ENCODE data around the gene PBX4.

PBX4 gene

DNA sequence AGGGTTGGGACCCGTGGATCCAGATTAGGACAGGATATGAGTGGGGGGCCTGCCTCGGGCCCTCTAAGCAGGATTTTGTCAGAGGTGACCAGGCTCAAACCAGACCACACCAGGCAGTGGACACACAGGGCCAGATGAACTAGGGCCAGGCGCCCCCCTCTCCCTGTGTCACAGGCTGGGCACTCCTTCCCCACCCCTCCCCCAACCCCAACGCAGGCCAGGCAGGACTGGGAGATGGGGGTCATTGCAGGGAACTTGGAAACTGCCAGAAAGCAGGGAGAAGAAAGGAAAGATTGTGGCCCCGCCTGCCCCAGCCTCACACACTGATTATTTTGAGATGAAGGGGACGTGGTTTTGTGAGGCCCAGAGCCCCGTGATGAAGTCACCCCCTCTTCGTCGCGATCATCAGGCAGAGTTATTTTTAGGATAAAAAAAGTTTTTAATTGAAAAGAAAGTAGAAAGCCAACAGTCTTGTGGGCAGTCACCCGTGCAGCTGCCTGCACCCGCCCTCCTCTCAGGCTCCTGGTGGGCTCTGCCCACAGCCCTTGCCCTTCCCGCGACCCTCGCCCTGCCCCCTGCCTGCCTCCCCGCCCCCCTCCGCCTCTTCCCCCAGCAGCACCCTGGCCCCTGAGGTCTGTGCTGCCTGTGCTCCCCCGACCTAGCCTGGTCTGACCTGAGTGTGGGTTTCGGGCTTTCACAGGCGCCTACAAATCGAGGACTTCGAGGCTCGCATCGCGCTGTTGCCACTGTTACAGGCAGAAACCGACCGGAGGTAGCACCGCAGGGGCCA, 91.7 kb downstream of the PBX4 start:
- DNase-seq (ENCODE audit: low read depth, low spot score): no peak

DNA sequence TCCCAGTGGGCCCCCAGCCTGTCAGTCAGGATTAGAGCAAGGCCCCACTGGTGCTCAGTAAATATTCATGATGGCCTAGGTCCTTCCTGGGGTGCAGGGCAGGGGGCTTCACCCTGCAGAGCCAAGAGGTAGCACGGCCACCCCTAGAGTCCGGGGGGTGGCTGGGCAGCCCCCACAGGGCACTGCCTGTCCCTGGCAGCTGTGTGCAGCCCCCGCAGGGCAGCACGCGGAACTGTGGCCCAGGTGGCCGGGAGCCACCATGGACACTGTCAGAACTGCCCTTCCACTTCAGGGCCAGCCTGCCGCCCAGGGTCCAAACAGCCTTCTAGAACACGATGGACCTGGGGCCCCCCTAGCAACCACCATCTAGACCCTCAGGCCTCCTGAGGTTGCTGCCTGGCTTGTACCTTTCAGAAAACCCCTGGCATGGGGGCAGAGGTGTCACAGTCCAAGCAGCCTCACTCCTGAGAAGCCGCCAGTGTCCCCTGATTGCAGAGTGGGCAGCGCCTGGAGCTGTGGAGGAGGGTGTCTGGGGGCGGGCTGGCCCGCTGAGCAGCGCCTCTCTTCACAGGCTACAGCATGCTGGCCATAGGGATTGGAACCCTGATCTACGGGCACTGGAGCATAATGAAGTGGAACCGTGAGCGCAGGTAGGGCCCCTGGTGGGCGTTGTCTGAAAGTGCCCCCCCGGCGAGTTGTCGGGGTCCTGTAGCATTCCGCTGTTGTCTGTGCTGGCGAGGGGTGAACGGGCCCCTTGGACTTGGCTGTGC, 92.7 kb downstream of the PBX4 start:
- no peak for DNase-seq (ENCODE audit: low read depth, low spot score)

DNA sequence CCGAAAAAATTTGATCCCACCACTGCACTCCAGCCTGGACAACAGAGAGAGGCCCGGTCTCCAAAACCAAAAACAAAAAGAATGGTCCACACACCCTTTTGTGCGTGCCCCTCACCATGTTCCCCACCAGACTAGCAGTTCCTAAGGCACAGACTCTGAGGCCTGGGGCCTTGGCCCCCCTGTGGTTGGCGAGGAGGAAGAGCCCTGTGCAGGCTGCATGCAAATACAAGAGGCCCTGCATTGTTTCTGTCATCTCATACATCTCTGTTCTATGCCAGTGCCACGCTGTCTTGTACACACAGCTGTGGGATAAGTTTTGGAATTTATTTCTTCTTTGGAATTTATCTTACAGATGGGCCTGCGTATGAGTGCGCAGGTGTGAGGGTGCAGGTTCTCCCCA, 94.4 kb downstream of the PBX4 start:
- DNase-seq (ENCODE audit: low read depth, low spot score): no peak

DNA sequence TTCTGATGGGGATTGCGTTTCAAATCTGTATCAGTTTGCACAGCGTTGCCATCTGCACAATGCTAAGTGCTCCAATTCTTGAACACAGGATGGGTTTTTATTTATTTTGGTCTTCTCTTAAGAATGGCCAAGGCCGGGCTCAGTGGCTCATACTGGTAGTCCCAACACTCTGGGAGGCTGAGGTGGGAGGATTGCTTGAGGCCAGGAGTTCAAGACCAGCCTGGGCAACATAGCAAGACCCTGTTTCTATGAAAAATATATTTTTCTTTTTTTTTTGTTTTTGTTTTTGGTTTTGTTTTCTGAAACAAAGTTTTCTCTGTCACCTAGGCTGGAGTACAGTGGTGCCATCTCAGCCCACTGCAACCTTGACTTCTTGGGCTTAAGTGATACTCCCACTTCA, 95.3 kb downstream of the PBX4 start:
- no peak for DNase-seq (ENCODE audit: low read depth, low spot score)

DNA sequence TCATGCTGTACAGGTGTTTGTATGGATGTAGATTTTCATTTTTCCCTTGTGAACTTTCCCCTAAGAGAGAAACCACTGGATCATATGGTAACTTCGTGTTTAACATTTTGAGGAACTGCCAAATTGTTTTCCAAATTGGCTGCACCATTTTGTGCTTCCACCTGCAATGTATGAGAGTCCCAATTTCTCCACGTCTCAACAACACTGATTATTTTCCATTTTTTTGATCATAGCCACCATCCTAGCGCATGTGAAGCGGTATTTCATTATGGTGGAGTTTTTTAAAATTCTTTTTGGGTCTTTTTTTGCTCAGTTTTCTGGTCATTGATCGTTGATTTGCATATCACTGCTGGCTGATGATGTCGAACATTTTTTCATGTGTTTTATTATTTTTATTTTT, 97.5 kb downstream of the PBX4 start:
- no peak for DNase-seq (ENCODE audit: low read depth, low spot score)

DNA sequence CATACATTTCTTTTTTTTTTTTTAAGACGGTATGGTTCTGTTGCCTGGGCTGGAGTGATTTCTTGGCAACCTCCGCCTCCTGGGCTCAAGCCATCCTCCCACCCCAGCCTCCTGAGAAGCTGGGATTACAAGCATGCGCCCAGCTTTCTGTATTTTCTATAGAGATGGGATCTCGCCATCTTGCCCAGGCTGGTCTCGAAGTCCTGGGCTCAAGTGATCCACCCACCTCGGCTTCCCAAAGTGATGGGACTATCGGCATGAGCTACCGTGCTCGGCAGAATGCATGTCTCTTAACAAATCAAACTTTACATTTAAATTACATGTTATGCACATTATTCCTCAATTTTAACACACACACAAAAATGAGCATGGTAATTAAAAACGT, 101.3 kb downstream of the PBX4 start:
- DNase-seq (ENCODE audit: low read depth, low spot score): no peak

GRCh38 chr19:19515642-19516519, 102.6 kb downstream of the PBX4 start, which contains the start of gene NDUFA13:
Gene NDUFA13, plus strand, starts transcription at chr19:19516225. Its CDS starts 14 bp downstream, at chr19:19516239.
- peak; percentile 97 for DNase-seq (ENCODE audit: low read depth, low spot score)

DNA sequence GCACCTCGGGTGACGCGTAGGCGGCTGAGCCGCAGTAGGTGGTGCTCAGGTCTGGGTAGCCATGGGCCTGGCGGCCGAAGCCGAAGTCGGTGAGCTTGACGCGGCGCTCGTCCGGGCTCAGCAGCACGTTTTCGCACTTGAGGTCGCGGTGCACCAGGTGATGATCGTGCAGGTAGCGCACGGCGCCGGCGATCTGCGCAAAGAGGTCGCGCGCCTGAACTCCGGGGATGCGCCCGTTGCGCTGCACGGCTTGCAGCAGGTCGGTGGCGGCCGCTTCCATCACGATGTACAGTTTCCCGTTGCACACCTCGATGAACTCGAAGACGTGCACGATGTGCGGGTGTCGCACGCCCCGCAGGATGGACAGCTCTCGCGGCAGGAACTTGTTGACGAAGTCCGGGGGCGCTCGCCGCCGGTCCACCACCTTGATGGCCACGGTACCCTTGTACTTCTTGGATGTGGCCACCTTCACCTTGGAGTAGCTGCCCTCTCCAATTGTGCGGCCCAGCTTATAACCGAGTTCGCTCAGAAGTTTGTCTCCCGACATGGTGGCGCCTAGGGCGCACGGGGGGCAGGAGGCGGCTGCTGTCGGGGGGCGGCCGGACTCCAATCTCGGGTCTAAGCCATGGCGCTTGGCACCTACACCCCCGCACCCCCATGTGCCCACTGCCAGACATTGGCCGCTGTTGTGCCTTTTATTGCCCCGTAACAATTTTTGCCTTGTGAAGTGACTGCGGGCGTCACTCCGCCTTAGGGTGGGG, 103.4 kb downstream of the PBX4 start, which contains the start of gene TSSK6:
Gene TSSK6, minus strand, starts transcription at position 668 of the 761 bp plus-strand sequence. Its CDS starts 121 bp downstream, at position 547.
- no peak for DNase-seq (ENCODE audit: low read depth, low spot score)

- DNase-seq (ENCODE audit: low read depth, low spot score): no peak
Observed at GRCh38 chr19:19514215-19514657, 104.3 kb downstream of the PBX4 start.

- no peak for DNase-seq (ENCODE audit: low read depth, low spot score)
Observed at GRCh38 chr19:19513682-19514081, 104.8 kb downstream of the PBX4 start.

Data from ELF-1 (cell line).